GM19035 (cell line): ENCODE measurements around the gene NDC80.
A peak's percentile ranks its signal among the peaks of the same experiment; 100 is the strongest.

Source experiments
- ATAC-seq: cut with Tn5 transposase; IDR thresholded peaks from one replicate; pipeline ENCODE4 v1.9.1; 2021; ENCODE audit not compliant: unreplicated experiment

The NDC80 gene

GRCh38 chr18:2557536-2557935 lies 13.8 kb upstream of the NDC80 start:
- ATAC-seq: no peak

- ATAC-seq: no peak
These were observed 12.1 kb upstream of the NDC80 start for GRCh38 chr18:2559249-2559648.

DNA sequence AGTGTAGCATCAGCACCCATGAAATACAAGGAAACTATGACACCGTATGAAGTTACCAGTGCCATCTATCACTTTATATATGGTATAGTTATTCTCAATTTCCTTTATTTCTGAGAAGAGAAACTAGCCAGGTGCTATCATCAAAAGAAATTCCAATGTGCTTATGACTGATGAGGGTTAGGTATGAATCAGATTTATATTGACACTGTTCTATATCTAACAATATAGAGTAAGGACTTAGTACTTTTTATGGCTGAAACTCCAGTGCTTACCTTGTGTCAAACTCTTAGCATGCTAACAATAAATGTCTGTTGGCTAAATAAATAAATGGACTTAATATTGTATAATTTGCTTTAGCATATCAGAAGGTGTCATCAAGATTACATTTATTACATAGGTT lies 7.0 kb upstream of the NDC80 start:
- no peak for ATAC-seq

GRCh38 chr18:2568129-2568528 lies 3.2 kb upstream of the NDC80 start:
- no peak for ATAC-seq

DNA sequence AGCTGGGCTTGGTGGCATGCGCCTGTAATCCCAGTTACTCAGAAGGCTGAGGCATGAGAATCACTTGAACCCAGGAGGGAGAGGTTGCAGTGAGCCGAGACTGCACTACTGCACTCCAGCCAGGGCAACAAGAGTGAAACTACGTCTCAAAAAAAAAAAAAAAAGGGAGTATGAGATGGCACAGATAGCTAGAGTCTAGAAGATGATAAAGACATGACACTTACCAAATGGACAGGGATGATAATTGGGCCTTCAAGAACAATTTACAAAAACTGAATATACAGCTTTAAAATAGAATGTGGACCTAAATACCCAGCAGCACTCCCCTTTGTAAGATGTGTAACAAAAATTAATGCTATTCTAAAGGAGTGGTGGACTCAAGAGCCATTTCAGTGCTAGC lies 2.8 kb upstream of the NDC80 start:
- ATAC-seq: no peak

DNA sequence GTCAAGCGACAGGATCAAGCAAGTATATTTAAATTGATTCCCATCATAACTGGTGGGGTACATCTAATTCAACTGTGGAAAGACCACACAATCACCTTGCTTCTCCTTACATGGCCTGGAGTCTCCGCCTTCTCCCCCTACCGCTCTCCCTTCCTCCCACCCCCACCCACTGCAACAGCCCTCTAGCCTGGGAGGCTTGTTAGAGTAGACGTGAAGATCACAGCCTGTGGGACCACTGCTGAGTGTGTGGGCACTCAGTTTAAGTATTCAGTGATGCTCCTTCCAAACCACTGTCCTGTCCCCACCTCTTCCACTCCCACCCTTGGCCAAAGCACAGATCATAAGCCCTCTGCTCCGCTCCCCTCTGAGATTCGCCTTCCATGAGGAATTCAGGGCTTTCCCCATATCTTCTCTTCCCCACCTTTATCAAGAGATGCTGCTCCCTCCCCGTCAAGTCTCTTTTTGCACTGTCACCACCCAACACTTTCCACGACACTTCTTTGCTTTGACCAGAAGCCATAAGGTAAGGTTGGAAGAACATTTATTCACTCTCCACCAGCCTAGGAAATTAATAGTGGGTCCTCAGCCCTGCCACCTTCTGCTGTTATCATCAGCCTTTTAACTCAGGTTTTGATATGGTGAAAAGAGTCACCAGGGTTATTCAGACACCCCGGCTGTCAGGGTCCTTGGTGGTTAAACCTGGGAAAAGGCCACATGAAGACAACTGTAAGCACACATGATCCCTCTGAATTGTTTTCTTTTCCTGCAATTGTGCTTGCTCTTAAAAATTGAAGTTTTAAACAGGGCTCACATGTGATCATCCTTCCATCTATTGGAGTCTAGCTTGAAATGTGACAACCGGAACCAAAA lies 1.8 kb upstream of the NDC80 start:
- no peak for ATAC-seq

DNA sequence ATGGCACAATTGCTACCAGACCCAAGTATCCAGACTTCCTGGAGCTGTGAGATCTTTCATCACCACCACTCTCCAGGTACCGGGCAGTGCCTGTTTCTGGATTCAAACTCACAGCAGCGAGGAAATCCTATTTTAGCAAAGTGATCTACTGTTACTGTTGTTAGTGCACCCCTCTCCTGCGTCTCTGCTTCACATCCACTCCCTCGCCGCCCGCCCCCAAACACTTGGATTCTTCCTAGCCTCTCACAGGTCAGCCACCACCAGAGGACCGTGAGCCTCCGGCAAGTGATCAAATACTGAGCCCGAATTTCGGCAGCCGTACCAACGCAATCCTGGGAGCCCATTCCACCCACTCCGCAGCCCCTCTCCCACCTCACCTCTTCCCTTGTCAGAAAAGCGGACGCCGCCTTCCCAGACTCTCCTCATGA lies 571 bp upstream of the NDC80 start:
- peak; percentile 44 for ATAC-seq

DNA sequence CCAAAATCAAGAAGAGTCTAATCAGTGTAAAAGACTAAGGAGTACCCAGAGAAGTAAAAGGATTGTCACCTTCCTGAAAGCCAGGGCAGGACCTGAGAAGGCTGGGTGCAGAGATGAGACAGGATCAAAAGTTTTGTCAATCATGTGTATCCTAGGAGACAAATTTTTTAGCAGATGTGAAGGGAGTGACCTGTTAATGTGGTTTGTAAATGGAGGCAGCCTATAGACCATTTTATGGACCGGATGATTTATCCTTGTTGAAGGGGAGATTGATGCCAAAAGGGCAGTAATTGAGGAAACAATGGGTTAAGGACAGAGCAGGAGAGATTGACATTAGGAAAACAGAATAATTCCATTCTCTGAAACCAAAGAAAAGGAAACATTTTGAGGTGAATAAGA lies 813 bp downstream of the NDC80 start:
- ATAC-seq: peak; percentile 5

DNA sequence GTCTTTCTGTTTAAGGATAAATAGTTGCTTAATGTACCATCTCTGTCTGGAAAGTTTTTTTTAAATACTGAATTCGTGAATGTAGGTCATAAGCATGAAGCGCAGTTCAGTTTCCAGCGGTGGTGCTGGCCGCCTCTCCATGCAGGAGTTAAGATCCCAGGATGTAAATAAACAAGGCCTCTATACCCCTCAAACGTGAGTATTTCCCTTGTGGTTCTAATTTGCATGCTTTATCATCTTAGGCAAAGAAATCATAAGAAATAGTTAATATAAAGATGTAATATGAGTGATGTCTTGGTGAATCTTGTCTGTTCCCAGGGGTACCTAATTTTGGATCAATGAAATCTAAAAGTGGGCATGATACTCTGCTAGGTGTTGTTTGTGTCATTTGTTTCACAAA lies 1.5 kb downstream of the NDC80 start:
- ATAC-seq: no peak

DNA sequence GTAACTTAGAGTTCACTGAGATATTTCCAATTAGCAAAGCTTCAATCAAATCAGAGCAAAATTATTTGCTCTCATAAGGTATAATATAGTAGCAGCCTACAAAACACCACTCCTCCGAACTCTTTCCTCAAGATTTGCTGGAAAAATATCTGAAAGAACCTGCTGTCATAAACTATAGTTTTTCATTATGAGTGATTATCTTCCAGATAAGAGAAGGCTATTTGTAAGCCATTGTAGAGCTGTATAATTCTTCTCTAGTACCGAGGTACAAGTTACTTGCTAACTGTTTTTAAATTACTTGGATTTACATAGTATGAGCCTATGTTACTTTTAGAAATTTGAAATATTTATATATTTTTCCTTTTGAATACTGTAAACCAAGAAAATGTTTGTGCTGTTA lies 2.1 kb downstream of the NDC80 start:
- no peak for ATAC-seq

- no peak for ATAC-seq
These were observed 16.4 kb downstream of the NDC80 start for GRCh38 chr18:2587788-2588187.

- ATAC-seq: no peak
These were observed 17.4 kb downstream of the NDC80 start for GRCh38 chr18:2588666-2589344.

- no peak for ATAC-seq
These were observed 18.1 kb downstream of the NDC80 start for GRCh38 chr18:2589345-2590068.

- no peak for ATAC-seq
These were observed 18.9 kb downstream of the NDC80 start for GRCh38 chr18:2590303-2590702.

GRCh38 chr18:2597639-2598038 lies 26.3 kb downstream of the NDC80 start:
- no peak for ATAC-seq

DNA sequence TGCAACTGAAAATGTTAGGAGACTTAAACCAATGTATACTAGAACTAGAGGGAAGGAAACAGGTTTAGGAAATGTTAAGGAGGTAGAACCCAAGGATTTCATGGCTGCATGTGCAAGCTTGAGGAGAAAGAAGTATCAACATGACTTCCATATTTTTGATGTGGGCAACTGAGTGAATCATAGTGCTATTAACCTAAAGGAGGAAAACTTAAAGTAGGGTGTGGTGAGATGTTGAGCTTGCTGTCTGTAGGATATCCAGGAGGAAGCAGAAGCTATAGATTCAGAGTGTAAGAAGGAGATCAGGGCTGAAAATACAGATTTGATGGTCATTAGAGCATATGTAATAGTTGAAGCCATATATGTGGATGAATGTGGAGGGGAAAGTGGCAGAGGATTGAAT lies 31.5 kb downstream of the NDC80 start:
- ATAC-seq: no peak

DNA sequence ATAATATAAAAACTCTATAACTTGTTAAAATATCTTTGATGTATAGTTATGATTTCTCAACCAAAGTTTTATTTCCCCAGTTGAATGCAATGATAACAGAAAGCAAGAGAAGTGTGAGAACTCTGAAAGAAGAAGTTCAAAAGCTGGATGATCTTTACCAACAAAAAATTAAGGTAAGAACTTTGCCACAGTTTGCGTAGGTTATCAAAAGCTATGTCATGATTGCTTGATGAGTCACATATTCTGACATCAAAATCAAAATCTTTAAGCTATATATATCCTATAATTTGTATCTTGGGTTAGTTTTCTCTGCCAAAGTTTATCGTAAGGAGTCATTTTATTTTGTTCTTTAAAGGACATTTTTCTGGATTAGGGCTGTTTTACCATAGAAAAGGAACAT lies 35.0 kb downstream of the NDC80 start:
- ATAC-seq: no peak

- no peak for ATAC-seq
These were observed 38.2 kb downstream of the NDC80 start for GRCh38 chr18:2609604-2610003.

DNA sequence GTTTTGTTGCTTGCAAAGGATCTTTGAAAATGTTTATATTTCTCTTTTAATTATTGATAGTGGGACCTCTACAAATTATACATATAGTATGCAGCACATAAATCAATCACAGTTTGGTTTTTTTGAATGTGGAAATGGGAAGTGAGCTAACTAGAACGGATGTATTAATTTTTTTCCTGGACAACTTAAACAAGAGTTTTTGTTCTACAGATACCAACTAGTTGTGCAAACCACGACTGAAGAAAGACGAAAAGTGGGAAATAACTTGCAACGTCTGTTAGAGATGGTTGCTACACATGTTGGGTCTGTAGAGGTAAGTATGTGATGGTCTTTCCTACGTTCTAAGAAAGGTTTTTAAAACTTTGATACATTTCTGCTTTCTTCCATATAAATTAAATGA lies 39.2 kb downstream of the NDC80 start:
- ATAC-seq: no peak

GRCh38 chr18:2612996-2613395 lies 41.6 kb downstream of the NDC80 start:
- ATAC-seq: no peak

DNA sequence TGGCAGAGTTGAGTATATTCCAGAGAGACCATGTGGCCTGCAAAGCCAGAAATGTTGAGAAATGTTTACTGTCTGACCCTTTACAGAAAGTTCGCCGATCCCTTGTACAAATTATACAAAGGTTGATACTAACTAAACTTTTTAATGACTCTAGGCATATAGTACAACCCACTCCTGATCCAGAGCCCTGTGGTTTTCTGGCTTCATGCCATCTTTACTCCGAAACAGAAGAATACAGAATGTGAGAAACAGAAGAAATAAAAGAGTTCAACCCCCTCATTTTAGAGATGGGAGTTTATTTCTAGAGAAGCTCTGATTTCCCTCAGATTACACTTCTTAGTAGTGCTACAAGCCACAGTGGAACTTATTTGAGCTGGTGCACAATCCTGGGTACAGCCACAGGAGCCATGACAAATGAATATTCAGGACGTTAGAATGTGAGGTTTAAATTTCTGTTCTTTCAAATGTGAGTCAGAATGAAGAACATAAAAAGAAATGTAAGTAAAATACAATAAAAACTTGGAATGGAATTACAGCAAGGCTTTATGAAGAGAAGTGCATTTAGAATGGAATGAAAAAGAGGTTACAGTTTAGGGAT lies 46.1 kb downstream of the NDC80 start:
- no peak for ATAC-seq
